Measurements from ENCODE around the gene EVX1.

The EVX1 gene

DNA sequence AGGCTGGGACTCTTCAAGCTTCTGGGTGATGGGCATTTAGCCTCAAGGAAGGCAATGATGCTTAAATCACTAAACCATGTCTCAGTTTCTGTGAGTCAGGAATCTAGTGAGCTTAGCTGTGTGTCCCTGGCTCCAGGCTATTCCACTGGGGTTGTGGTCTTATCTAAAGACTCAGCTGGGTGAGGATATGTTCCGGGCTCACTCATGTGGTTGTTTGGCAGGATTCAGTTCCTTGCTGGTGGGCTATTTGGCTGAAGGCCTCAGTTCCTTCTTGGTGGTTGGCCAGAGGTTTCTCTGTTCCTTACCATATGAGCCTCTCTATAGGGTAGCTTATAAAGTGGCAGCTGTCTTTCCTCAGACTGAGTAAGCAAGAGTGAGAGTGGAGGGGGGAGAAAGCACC lies 12.0 kb downstream of the EVX1 start:
- CTCF ChIA-PET: interaction anchor here (1.0 to 1.4 kb wide), 2 partner anchors 9 to 665 kb away, joined by 3 read pairs; no protein-coding TSS in a partner anchor
- TF ChIP-seq, protein P1, sequence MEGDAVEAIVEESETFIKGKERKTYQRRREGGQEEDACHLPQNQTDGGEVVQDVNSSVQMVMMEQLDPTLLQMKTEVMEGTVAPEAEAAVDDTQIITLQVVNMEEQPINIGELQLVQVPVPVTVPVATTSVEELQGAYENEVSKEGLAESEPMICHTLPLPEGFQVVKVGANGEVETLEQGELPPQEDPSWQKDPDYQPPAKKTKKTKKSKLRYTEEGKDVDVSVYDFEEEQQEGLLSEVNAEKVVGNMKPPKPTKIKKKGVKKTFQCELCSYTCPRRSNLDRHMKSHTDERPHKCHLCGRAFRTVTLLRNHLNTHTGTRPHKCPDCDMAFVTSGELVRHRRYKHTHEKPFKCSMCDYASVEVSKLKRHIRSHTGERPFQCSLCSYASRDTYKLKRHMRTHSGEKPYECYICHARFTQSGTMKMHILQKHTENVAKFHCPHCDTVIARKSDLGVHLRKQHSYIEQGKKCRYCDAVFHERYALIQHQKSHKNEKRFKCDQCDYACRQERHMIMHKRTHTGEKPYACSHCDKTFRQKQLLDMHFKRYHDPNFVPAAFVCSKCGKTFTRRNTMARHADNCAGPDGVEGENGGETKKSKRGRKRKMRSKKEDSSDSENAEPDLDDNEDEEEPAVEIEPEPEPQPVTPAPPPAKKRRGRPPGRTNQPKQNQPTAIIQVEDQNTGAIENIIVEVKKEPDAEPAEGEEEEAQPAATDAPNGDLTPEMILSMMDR (IDR thresholded peaks at IDR 0.05; ENCODE audit: control extremely low read depth, extremely low read depth, low read depth, missing control alignments): no peak

DNA sequence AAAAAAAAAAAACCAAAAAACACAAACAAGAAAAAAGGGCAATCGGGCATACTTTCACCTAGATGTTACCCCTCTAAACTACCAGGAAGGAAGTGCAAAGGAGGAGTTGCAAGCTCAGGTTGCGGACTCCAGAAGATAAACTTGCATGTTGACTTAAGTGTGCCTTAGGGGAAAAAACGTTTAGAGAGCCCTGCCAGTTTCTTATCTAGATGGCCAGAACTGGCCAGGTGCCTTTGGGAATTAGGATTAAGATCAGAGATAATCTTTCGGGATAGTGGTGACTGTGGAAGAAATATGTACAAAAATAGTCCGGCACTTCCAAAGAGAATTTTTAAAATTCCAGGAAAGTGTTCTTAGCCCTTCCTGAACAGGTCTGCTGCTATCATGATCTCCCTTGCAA lies 17.6 kb downstream of the EVX1 start:
- ChIA-PET CTCF (no interaction called here), POLR2A (no interaction called here)

More for the DNA sequence above, 12.0 kb downstream of the EVX1 start:
- POLR2A ChIA-PET: no interaction called here
- no peak for DNase-seq (ENCODE audit: extremely low spot score)

DNA sequence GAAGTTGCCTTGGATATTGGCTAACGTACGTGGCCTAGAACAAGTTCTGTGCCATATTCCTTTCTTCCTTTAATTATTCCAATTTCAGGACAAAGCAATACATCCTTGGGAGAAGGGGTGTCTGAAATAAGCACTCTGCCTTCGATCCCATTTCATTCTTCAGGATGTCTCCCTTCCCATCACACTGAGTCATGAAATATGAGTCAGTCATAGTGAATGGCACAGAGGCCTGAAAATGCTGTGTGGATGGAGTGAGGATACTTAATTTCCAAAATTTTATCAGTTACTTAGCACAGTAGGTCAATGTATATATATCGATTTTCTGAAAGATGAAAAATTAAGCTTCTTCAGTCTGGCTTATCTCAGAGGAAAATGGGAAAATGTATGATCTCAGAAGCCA lies 19.5 kb downstream of the EVX1 start:
- POLR2A ChIA-PET: no interaction called here
- CTCF ChIA-PET: no interaction called here
- TF ChIP-seq, protein P1 (IDR thresholded peaks at IDR 0.05; ENCODE audit: control extremely low read depth, extremely low read depth, low read depth, missing control alignments): no peak
- DNase-seq (ENCODE audit: extremely low spot score): no peak

More for the DNA sequence above, 17.6 kb downstream of the EVX1 start:
- DNase-seq (ENCODE audit: extremely low spot score): no peak
- TF ChIP-seq, protein P1 (IDR thresholded peaks at IDR 0.05; ENCODE audit: control extremely low read depth, extremely low read depth, low read depth, missing control alignments): no peak

- TF ChIP-seq, protein P1 (IDR thresholded peaks at IDR 0.05; ENCODE audit: control extremely low read depth, extremely low read depth, low read depth, missing control alignments): no peak
- POLR2A ChIA-PET: no interaction called here
- no peak for DNase-seq (ENCODE audit: extremely low spot score)
- CTCF ChIA-PET: interaction anchor here (1.2 kb wide), 1 partner anchor 9 kb away, joined by 3 read pairs; no protein-coding TSS in a partner anchor
Observed at GRCh38 chr7:27263781-27264180, 21.2 kb downstream of the EVX1 start.

- TF ChIP-seq, protein P1 (IDR thresholded peaks at IDR 0.05; ENCODE audit: control extremely low read depth, extremely low read depth, low read depth, missing control alignments): no peak
- ChIA-PET POLR2A (no interaction called here), CTCF (no interaction called here)
- DNase-seq (ENCODE audit: extremely low spot score): no peak
Observed at GRCh38 chr7:27269455-27269854, 26.9 kb downstream of the EVX1 start.

- CTCF ChIA-PET: interaction anchor here (1.3 kb wide), 1 partner anchor 11 kb away, joined by 4 read pairs; no protein-coding TSS in a partner anchor
- TF ChIP-seq, protein P1 (IDR thresholded peaks at IDR 0.05; ENCODE audit: control extremely low read depth, extremely low read depth, low read depth, missing control alignments): no peak
- POLR2A ChIA-PET: no interaction called here
- DNase-seq (ENCODE audit: extremely low spot score): no peak
Observed at GRCh38 chr7:27271384-27271783, 28.8 kb downstream of the EVX1 start.

DNA sequence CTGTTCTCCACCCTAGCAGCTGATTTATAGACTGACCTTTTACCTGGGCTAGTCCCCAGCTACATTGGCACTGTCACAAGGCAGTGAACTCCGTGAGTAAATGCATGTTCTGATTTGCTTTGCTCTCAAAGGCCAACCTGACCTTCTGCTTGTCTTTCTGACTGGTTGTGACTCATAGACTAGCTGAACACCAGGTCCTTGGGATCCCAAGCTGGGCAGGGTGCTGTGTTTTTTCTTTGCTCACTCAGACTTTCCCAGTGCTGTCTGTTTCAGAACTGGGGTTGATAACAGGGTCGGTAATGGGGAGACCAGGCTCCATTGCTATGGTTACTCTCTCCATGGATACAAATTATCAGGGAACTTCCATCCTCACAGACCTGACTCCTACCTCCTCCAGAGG lies 35.0 kb downstream of the EVX1 start:
- TF ChIP-seq, protein P1 (IDR thresholded peaks at IDR 0.05; ENCODE audit: control extremely low read depth, extremely low read depth, low read depth, missing control alignments): no peak
- no peak for DNase-seq (ENCODE audit: extremely low spot score)
- ChIA-PET POLR2A (no interaction called here), CTCF (no interaction called here)

All from GM10248 (cell line).